GM21367 (cell line): ENCODE measurements around the gene ABCG4.
"Not testable (repeated sequence)": the region's sequence is repeated elsewhere in the genome, so short reads cannot be mapped to it uniquely, and the experiment has no call there.

ENCODE experiments used
- ATAC-seq: cut with Tn5 transposase; IDR thresholded peaks from one replicate; pipeline ENCODE4 v1.9.1; 2021; ENCODE audit not compliant: unreplicated experiment

Gene ABCG4

DNA sequence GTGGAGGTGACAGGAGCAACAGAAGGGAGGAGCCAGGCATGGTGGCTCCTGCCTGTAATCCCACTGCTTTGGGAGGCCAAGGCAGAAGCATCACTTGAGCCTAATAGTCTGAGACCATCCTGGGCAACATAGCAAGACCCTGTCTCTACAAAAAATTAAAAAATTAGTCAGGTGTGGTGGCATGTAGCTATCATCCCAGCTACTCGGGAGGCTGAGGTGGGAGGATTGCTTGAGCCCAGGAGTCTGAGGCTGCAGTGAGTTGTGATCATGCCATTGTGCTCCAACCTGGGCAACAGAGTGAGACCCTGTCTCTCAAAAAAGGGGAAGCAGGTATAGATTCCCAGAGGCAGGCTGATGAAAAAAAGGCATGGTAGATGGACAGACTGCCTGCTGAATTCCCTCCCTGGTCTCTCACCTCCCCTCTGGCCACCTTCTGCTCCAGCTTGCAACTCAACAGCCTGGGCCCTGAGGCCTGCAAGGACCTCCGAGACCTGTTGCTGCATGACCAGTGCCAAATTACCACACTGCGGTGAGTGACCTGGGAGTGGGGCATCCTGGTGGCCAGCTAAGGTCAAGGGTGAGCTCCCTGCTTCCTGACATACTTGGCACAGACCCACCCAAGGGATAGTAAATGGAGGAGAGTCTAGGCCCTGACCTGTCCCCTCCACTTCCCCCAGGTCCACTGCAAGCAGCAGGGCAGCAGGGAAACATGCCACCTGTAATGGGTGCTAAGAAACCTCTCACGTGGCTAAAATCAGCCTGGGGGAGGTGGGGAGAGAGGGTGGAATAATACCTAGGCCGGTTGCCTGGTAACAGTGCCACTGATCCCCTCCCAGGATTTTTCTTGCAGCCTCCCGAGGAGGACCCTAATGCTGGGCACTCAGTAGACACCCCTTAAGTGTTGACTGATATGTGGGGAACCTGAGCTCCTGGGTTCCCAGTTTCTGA, 32.2 kb downstream of the ABCG4 start:
- no peak for ATAC-seq

GRCh38 chr11:119181677-119182412, 33.0 kb downstream of the ABCG4 start:
- ATAC-seq: no peak

- ATAC-seq: not testable (repeated sequence)
Measured at GRCh38 chr11:119184399-119184798, 35.5 kb downstream of the ABCG4 start.

GRCh38 chr11:119185981-119186634, 37.3 kb downstream of the ABCG4 start:
- ATAC-seq: no peak

GRCh38 chr11:119187123-119187892, 38.5 kb downstream of the ABCG4 start:
- ATAC-seq: no peak

- ATAC-seq: no peak
Measured at GRCh38 chr11:119188067-119188466, 39.2 kb downstream of the ABCG4 start.

DNA sequence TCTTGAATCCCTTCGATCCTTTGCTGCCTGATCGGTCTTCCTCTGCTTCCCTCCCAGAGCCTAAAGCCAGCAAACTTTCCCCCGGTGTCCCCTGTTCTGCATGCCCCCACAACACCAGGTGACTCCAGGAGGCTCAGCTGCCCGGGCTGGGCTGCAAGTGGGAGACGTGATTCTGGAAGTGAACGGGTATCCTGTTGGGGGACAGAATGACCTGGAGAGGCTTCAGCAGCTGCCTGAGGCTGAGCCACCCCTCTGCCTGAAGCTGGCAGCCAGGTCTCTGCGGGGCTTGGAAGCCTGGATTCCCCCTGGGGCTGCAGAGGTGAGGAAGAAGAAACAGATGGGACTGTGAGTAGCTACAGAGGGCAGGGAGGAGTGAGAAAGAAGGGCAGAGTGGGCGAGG, 40.0 kb downstream of the ABCG4 start:
- ATAC-seq: no peak

GRCh38 chr11:119189393-119189792, 40.5 kb downstream of the ABCG4 start:
- no peak for ATAC-seq

DNA sequence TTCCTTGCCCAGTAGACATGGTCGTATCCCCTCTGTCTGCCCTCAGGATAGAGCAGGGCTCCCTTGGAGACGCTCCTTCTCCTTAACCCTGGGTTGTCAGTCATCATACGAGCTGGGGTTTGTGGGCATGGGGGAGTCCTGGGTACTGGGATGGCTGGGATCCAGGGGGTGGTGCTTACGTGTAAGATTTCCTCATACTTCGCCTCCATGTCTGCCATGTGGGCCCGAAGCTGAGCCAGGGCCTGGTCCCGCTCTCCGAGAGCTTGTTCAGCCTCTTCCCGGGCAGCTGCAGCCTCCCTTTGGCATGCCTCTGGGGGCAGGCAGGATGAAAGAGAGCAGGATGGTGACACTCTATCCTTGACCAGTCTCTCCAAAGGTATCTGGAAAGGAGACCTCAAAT, 41.7 kb downstream of the ABCG4 start:
- ATAC-seq: no peak

DNA sequence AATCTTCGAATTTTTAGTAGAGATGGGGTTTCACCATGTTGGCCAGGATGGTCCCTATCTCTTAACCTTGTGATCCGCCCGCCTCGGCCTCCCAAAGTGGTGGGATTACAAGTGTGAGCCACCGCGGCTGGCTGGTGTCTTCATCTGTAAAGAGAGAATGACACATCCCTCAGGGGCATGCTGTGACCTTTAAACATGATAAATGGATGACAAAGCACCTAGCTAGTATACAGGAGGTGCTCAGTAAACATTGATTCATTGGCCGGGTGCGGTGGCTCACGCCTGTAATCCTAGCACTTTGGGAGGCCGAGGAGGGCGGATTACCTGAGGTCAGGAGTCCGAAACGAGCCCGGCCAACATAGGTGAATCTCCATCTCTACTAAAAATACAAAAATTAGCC, 42.4 kb downstream of the ABCG4 start:
- not testable (repeated sequence) for ATAC-seq

DNA sequence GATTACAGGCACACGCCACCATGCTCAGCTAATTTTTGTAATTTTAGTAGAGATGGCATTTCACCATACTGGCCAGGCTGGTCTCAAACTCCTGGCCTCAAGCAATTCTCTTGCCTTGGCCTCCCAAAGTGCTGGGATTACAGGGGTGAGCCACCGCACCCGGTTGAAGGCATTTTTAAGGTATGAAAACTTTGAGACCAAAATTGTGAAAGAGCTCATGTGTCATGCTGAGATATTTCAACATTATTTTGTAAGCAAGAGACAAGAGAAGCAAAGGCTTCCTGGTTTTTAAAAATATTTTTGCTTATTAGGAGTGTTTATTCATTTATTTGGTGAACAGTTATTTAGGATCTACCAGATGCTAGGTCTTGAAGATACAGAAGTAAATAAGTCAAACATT, 43.3 kb downstream of the ABCG4 start:
- ATAC-seq: no peak

DNA sequence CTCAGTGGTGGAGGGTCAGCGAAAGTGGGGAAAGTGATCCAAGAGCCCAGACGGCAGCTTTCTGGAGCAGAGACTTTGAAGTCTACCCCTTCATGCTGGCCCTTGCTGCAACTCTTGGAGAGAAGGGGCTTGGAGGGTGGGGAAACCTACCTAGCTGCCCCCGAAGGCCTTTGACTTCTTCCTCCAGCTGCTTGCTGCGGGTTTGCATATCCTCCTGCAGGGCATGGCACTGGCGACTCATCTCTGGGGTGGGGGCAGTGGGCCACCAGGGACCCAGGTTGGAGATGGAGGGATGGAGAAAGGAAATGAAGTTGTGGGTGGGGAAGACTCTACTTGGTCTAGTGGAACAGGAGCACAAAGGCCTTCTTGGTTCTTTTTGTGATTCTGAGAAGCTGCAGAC, 44.1 kb downstream of the ABCG4 start:
- no peak for ATAC-seq

GRCh38 chr11:119193626-119194025, 44.8 kb downstream of the ABCG4 start:
- no peak for ATAC-seq

DNA sequence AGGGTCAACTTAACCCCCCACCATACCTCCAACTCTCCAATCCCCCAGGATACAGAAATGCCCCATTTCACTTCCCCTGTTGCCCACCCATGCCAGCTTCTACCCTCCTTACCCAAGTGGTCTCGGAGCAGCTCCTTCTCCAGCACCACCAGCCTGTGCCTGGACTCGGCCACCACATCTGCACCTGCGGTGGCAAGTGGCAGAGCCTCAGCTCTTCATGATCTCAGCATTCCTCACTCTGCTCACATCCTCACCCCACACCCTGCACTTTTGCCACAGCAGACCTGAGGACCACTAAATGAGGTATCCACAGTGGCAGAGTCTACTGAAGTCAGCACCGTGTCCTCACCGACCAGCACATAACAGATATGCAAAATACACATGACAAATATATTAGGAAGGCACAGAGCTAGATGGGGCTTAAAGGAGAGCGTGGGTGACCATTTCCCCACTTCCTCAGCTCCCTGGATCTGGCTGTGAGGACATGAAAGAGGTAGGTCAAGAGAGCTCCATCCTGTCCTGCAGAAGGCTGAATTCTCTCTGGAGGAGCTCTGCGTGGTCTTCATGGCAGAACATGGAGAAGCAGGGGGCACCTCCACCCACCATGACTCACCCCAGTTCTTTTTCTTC, 46.1 kb downstream of the ABCG4 start:
- no peak for ATAC-seq

DNA sequence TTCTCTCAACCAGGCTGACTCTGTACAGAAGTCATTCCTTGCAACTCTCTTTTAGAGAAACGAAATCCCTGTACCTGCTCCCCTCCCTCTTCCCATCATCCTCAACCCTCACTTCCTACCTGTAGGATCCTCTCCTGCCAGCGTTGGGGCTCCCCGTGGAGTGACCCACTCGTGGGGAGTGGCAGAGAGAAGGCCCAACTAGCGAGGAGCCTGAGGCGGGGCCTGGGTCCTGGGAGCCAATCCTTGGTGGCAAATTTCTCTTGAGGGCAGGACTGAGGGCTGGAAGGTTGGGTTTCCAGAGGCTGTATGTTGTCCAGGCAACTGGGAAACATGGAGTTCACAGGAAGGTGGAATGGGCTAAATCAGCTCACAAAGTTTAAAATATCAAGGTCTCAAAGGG, 46.8 kb downstream of the ABCG4 start:
- ATAC-seq: no peak

DNA sequence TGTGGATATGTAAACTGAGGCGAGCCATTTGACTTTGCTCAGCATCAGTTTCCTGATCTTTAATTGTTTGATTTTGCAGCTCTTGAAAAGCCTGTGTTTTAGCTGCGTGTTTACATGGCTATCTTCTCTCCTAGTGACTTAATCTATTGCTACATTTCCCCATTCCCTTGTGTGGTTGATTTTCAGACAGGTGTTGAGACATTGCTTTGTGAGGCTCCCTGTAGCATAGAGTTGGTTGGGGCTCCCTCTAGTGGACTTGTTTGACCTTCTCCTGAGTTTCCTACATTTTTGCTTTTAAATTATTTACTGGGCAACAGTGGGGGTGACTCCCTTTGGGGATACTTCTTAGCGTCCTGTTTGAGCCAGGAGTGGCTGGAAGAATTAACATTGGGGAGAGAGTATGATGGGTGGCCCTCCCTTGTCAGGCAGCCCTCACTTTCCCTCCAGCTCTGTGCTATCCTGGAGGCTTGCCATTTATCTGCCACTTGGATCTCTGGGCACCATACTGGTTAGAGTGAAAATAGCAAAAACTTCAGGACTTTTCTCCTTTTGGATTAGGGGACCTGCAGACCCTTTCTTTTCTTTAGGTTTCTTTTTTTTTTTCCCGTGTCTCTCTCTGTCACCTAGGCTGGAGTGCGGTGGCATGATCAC, 48.1 kb downstream of the ABCG4 start:
- peak; percentile 74 for ATAC-seq

GRCh38 chr11:119198925-119199324, 50.1 kb downstream of the ABCG4 start:
- ATAC-seq: no peak

DNA sequence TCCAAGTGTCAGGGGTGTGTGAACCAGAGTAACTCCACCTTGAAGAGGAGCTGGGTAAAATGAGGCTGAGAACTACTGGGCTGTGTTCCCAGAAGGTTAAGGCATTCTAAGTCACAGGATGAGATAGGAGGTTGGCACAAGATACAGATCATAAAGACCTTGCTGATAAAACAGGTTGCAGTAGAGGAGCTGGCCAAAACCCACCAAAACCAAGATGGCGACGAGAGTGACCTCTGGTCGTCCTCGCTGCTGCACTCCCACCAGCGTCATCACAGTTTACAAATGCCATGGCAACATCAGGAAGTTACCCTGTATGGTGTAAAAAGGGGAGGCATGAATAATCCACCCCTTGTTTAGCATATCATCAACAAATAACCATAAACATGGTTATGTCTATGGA, 52.4 kb downstream of the ABCG4 start:
- ATAC-seq: not testable (repeated sequence)

DNA sequence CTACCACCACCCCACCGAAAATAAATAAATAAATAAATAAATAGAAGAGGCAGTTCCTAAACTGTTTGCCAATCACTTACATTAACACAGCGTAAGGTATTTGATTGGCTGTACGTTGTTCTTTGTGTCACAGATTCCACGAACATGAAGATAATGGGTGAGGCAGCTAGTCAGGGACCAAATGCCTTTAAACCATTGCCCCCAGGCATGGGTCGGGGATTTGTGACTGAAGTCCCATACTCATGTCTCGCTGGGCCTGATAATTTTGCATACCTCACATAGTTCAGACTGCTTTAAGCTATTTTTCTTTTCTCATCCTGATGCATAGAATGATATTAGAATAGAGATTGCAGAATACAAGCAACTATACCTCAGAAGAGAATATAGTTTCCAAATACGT, 53.7 kb downstream of the ABCG4 start:
- no peak for ATAC-seq

GRCh38 chr11:119204066-119204465, 55.2 kb downstream of the ABCG4 start:
- no peak for ATAC-seq
